ENCODE data around the gene TRIM9.

The TRIM9 gene

GRCh38 chr14:51094901-51095853 is at the start of gene TRIM9:
Gene TRIM9, minus strand, starts transcription at chr14:51095105. Its CDS starts 166 bp downstream, at chr14:51094939.
- peak; percentile 98 for DNase-seq (ENCODE audit: low read depth)

GRCh38 chr14:51140856-51141255 is 46.0 kb upstream of the TRIM9 start:
- no peak for DNase-seq (ENCODE audit: low read depth)

GRCh38 chr14:51140338-51140737 is 45.4 kb upstream of the TRIM9 start:
- DNase-seq (ENCODE audit: low read depth): no peak

- no peak for DNase-seq (ENCODE audit: low read depth)
Observed at GRCh38 chr14:51139121-51139681, 44.3 kb upstream of the TRIM9 start.

- DNase-seq (ENCODE audit: low read depth): no peak
Observed at GRCh38 chr14:51138404-51139103, 43.6 kb upstream of the TRIM9 start.

- no peak for DNase-seq (ENCODE audit: low read depth)
Observed at GRCh38 chr14:51131516-51131915, 36.6 kb upstream of the TRIM9 start.

- peak; percentile 14 for DNase-seq (ENCODE audit: low read depth)
Observed at GRCh38 chr14:51129130-51129529, 34.2 kb upstream of the TRIM9 start.

- DNase-seq (ENCODE audit: low read depth): no peak
Observed at GRCh38 chr14:51124029-51124428, 29.1 kb upstream of the TRIM9 start.

GRCh38 chr14:51121096-51121495 is 26.2 kb upstream of the TRIM9 start:
- DNase-seq (ENCODE audit: low read depth): no peak

- DNase-seq (ENCODE audit: low read depth): no peak
Observed at GRCh38 chr14:51119411-51120051, 24.6 kb upstream of the TRIM9 start.

- no peak for DNase-seq (ENCODE audit: low read depth)
Observed at GRCh38 chr14:51118993-51119392, 24.1 kb upstream of the TRIM9 start.

- DNase-seq (ENCODE audit: low read depth): no peak
Observed at GRCh38 chr14:51117593-51117992, 22.7 kb upstream of the TRIM9 start.

GRCh38 chr14:51116682-51117081 is 21.8 kb upstream of the TRIM9 start:
- no peak for DNase-seq (ENCODE audit: low read depth)

GRCh38 chr14:51109651-51110050 is 14.7 kb upstream of the TRIM9 start:
- no peak for DNase-seq (ENCODE audit: low read depth)

- no peak for DNase-seq (ENCODE audit: low read depth)
Observed at GRCh38 chr14:51107801-51108200, 12.9 kb upstream of the TRIM9 start.

GRCh38 chr14:51104467-51104866 is 9.6 kb upstream of the TRIM9 start:
- DNase-seq (ENCODE audit: low read depth): no peak

- DNase-seq (ENCODE audit: low read depth): no peak
Observed at GRCh38 chr14:51097287-51097686, 2.4 kb upstream of the TRIM9 start.

GRCh38 chr14:51096870-51097269 is 2.0 kb upstream of the TRIM9 start:
- DNase-seq (ENCODE audit: low read depth): no peak

- peak; percentile 43 for DNase-seq (ENCODE audit: low read depth)
Observed at GRCh38 chr14:51095854-51096823, 1.2 kb upstream of the TRIM9 start.

- DNase-seq (ENCODE audit: low read depth): no peak
Observed at GRCh38 chr14:51094282-51094821, 553 bp downstream of the TRIM9 start.
